Measurements from ENCODE around the gene TYRO3.
"Not testable (repeated sequence)": the region's sequence is repeated elsewhere in the genome, so short reads cannot be mapped to it uniquely, and the experiment has no call there.

TYRO3 gene

DNA sequence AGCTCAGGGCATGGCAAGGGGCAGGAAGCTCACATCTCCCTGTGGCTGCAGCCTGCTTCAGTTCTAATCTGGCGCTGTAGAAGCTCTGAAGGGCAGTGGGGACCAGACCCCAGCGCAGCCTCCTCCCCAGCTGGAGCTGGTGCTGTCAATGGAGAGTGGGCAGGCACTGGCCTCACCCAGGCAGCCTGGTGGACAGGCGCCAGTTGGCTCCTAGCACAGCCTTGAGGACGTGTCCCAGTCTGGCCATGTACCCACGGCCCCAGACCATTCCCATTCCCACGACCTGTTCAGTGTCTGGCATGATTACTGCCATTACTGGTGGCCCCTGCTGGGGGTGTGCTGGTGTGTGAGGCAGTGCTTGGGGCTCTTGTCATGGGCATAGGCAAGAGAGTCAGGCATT, 16.3 kb downstream of the TYRO3 start:
- DNase-seq, result no peak

DNA sequence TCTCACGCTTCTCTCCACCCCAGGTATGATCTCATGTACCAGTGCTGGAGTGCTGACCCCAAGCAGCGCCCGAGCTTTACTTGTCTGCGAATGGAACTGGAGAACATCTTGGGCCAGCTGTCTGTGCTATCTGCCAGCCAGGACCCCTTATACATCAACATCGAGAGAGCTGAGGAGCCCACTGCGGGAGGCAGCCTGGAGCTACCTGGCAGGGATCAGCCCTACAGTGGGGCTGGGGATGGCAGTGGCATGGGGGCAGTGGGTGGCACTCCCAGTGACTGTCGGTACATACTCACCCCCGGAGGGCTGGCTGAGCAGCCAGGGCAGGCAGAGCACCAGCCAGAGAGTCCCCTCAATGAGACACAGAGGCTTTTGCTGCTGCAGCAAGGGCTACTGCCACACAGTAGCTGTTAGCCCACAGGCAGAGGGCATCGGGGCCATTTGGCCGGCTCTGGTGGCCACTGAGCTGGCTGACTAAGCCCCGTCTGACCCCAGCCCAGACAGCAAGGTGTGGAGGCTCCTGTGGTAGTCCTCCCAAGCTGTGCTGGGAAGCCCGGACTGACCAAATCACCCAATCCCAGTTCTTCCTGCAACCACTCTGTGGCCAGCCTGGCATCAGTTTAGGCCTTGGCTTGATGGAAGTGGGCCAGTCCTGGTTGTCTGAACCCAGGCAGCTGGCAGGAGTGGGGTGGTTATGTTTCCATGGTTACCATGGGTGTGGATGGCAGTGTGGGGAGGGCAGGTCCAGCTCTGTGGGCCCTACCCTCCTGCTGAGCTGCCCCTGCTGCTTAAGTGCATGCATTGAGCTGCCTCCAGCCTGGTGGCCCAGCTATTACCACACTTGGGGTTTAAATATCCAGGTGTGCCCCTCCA, 19.1 kb downstream of the TYRO3 start:
- no peak for DNase-seq

DNA sequence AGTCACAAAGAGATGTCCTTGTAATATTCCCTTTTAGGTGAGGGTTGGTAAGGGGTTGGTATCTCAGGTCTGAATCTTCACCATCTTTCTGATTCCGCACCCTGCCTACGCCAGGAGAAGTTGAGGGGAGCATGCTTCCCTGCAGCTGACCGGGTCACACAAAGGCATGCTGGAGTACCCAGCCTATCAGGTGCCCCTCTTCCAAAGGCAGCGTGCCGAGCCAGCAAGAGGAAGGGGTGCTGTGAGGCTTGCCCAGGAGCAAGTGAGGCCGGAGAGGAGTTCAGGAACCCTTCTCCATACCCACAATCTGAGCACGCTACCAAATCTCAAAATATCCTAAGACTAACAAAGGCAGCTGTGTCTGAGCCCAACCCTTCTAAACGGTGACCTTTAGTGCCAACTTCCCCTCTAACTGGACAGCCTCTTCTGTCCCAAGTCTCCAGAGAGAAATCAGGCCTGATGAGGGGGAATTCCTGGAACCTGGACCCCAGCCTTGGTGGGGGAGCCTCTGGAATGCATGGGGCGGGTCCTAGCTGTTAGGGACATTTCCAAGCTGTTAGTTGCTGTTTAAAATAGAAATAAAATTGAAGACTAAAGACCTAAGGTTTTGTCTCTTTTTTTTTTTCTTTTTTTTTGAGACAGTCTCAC, 19.8 kb downstream of the TYRO3 start:
- no peak for DNase-seq

DNA sequence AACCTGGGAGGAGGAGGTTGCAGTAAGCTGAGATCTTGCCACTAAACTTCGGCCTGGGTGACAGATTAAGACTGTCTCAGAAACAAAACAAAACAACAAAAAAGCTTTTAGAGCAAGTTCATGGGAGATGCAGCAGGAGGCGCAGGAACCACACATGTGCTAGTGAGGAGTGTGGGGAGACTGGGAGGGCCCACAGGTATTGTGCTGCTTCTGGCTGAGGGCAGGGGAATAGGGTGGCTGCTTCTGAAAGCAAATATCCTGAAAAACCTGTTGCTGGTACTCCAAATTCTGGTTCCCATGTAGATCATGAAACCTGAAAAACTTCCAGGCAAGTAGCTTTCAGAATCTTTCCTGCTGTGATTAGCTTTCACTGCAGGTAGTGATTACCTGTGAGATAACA, 22.1 kb downstream of the TYRO3 start:
- DNase-seq, result no peak

DNA sequence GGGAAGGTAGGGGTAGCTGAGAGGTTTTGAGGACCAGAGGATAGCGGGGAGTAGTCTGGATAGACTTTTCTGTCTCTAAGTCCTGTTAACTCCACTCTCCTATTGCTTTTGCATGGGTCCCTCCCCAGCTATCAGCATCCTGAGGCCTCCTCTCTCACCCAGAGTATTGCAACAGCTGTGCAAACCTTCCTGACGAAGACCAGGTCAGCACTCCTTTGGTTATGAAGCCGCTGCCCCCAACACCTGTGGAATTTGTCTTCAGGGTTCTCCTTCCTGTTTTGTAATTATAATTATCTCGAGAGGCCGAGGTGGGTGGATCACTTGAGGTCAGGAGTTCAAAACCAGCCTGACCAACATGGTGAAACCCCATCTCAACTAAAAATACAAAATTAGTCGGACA, 24.8 kb downstream of the TYRO3 start:
- DNase-seq, result no peak

DNA sequence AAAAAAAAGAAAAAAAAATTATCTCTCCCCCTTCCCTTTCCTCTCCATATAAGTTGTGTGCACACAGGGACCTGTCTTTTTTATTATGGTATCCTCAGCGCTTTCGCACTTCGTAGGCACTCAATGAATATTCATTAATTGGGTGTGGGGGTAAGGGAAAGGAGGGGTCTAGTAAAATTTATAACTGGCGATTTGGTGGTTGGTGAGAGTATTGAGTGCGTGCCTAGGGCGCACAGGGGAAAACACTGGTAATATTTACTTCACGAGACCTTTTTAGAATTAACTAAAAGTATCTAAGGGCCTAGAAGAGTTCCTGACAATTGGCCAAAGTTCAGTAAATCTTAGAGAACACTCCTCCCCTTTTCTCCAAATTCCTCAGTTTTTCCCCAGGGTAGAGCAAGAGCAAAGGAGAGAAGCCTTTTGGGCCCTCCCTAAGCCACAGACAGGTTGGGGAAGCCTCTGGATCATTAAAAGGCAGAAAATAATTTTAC, 25.7 kb downstream of the TYRO3 start:
- no peak for DNase-seq

DNA sequence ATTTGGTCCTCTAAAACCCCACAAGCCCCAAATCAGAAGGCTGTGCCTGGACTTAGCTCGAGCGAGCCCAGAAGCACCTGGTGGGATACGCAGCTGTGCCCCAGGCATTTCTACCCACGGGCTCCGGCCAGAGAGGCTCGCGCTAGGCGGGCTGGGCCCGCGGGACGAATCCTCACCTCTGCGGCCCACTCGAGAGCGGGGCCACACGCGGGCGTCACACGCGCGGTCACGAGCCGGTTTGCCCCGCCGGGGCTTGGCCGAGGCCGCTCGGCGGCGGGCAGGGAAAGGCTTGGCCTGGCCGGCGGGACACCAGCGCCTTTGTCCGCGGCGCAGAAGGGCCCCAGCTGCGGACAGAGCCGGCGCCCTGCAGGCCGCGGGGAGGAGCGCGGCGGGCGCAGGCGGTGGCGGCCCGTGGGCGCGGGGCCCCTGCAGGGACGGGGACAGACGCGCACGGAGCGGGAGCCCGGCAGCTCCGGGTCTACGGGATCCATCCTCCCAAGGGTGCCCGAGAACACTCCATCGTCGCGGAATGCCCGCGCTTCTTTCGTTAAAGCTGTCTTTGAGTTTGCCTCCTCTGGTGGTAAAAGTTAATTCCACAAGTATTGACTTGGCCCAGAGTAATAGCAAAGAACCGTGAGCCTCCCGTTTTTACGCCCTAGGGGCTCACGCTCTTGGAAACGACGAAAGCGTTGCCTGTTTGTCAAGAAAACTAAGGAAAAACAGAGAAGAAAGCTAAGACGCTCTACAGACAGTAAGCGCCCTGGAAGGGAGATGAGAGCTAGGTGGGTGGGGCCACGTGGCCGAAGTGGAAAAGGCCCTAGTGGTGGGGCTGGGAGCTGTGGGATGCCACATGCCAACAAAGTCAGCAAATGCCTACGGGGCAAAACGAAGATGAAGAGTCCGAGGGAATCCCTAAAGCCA, 26.4 kb downstream of the TYRO3 start:
- peak in 1 of 4 experiments; percentile 3 for DNase-seq

DNA sequence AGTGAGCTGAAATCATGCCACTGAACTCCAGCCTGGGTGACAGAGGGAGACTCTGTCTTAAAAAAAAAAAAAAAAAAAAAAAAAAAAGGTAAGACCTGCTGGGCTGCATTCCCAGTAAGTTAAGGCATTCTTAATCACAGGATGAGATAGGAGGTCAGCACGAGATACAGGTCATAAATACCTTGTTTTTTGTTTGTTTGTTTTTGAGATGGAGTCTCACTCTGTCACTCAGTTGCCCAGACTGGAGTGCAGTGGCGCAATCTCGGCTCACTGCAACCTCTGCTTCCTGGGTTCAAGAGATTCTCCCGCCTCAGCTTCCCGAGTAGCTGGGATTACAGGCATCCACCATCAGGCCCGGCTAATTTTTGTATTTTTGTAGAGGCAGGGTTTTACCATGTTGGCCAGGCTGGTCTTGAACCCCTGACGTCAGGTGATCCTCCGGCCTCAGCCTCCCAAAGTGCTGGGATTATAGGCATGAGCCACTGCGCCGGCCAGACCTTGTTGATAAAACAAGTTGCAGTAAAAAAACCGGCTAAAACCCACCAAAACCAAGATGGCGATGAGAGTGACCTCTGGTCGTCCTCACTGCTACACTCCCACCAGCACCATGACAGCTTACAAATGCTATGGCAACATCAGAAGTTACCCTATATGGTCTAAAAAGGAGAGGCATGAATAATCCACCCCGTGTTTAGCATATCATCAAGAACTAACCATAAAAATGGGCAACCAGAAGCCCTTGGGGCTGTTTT, 27.7 kb downstream of the TYRO3 start:
- DNase-seq, result not testable (repeated sequence)

DNA sequence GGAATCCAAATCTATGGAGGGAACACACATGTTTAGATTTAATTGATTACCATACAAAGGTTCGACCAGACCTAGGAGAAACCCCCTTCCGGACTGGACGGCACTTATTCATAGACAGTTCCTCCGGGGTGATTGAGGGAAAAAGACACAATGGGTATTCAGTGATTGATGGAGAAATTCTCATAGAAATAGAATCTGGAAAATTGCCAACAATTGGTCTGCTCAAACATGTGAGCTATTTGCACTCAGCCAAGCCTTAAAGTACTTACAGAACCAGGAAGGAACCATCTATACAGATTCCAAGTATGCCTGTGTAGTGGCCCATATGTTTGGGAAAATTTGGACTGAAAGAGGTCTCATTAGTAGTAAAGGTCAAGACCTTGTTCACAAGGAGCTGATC, 30.0 kb downstream of the TYRO3 start:
- DNase-seq, result not testable (repeated sequence)

DNA sequence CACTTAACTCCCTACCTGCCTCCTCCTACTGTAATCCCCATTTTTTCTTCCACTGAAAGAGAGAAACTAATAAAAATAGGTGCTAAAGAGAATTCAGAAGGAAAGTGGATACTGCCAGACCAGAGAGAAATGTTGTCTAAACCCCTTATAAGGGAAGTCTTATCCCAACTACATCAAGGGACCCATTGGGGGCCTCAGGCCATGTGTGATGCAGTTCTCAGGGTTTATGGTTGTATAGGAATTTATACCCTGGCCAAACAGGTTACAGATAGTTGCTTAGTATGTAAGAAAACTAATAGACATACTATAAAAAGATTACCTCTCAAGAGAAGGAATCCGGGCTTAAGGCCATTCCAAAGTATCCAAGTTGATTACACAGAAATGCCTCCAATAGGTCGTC, 30.6 kb downstream of the TYRO3 start:
- not testable (repeated sequence) for DNase-seq

DNA sequence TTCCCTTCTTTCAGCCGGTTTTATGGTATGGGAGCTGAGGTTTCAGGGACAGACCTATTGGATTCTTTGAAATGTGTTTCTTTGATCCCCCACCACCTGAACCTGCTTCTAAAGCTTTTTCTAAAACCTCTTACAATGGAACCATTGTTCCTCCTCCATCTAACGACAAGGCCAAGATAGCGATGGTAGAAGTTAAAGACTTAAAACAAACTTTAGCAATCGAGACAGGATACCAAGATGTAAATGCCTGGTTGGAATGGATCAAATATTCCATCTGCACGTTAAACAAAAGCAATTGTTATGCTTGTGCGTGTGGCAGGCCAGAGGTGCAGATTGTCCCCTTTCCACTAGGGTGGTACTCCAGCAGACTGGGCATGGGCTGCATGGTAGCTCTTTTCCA, 32.2 kb downstream of the TYRO3 start:
- not testable (repeated sequence) for DNase-seq

DNA sequence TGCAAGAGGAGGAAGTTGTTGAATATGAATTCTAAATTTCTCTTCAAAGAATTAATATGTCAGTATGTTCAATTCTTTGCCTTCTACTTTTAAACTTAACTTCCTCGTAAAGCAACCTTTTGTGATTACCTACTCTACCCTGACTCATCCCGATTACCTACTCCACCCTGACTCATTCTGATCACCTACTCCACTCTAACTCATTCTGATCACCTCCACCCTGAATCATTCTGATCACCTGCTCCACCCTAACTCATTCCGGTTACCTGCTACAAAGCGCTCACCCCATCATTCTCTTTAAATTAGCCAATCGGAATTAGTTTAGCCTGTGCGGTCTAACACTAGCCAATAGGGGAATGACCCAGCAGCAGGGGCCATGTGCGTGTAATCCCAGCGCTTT, 33.7 kb downstream of the TYRO3 start:
- not testable (repeated sequence) for DNase-seq

DNA sequence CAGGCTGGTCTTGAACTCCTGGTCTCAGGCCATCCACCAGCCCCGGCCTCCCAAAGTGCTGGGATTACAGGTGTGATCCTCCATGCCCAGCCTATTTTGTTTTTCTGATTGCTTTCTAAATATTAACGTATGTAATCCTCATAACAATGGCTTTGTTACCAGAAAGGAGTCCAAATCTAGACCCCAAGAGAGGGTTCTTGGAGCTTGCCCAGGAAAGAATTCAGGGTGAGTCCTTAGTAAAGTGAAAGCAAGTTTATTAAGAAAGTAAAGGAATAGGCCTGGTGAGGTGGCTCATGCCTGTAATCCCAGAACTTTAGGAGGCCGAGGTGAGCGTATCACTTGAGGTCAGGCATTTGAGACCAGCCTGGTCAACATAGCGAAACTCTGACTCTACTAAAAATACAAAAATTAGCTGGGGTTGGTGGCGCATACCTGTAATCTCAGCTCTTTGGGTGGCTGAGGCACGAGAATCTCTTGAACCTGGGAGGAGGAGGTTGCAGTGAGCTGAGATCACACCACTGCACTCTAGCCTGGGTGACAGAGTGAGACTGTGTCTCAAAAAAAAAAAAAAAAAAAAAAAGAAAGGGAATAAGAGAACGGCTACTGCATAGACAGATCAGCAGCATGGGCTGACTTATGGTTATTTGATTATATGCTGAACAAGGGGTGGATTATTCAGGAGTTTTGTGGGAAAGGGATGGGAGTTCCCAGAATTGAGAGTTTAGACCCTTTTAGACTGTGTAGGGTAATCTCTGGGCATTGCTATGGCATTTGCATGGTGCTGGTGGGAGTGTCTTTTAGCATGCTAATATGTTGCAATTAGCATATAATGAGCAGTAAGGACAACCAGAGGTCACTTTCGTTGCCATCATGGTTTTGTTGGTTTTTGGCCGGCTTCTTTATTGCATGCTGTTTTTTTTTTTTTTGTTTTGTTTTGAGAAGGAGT, 36.1 kb downstream of the TYRO3 start:
- no peak for DNase-seq

DNA sequence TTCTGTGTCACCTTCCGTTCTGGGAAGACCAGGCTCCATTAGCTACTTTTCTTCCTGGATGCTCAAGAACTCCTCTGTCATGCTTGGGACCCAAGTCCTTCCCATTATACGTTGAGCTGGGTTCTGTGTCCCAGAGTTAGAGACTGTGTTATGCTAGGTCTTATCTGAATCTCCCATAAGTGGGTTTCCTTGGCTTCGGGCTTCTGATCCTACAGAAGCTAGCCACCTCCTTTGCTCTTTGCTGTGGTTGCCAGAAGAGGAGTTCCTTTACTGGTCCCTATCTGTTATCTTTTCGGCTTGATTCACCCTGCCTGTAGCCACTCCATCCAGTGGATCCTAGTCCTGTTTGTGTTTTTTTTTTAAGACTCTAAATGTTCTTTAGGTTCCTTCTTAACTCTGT, 38.0 kb downstream of the TYRO3 start:
- no peak for DNase-seq

DNA sequence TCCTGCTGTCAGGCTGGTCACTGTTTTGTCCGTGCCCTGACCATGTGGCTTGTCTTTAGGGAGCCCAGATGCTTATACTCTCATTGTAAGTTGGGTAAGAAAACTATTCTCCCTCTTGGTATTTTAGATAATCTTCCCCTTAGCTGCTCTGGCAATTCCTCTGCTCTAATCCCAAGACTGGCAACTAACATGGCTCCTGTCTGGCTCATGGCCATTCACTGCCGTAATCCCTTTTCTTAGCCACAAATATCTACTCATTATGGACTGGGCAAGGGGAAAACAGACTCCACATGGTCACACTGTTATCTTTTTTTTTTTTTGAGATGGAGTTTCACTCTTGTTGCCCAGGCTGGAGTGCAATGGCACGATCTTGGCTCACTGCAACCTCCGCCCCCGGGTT, 38.8 kb downstream of the TYRO3 start:
- DNase-seq, result no peak

DNA sequence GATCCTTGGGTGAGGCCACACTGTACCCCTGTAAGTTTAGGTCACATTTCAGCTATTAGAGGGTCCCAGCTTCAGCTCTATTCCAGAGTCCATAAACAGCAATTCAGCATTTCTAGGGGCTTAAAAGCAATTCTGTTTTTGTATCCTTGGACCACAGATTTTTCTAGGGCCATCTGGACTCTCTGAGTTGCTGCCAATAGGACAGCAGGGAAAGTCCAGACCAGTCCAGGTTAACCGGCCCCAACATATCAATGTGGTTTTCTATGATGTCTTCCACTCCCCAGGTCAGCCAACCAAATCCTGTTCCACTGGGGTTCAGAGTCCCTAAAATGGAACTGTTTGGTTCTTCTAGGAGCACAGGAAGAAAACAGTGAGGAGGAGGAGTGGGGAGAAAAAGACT, 40.0 kb downstream of the TYRO3 start:
- DNase-seq, result no peak

DNA sequence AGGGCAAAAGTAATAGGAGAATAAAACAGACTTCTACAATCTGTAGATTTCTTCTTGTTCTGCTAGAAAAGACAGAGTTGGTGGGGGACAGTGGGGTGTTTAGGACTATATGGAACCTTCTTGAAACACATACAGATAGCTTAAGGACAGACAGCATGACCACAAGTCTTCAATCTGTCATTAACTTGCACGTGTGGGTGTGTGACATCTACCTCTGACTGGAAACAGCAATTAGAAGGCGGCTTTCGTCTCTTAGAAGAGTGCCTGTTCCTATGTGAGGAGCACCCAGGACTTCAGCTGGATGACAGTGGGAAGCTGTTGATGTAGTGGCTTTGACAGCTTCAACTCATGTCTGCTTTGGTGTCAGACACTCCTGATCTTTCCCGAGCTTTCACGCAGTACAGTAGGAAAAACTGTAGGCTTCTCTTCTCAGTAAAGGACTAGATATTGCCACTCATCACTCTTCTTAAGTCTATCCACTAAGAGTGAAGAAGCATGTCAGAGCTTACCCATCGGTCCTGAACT, 44.5 kb downstream of the TYRO3 start:
- DNase-seq, result no peak

DNA sequence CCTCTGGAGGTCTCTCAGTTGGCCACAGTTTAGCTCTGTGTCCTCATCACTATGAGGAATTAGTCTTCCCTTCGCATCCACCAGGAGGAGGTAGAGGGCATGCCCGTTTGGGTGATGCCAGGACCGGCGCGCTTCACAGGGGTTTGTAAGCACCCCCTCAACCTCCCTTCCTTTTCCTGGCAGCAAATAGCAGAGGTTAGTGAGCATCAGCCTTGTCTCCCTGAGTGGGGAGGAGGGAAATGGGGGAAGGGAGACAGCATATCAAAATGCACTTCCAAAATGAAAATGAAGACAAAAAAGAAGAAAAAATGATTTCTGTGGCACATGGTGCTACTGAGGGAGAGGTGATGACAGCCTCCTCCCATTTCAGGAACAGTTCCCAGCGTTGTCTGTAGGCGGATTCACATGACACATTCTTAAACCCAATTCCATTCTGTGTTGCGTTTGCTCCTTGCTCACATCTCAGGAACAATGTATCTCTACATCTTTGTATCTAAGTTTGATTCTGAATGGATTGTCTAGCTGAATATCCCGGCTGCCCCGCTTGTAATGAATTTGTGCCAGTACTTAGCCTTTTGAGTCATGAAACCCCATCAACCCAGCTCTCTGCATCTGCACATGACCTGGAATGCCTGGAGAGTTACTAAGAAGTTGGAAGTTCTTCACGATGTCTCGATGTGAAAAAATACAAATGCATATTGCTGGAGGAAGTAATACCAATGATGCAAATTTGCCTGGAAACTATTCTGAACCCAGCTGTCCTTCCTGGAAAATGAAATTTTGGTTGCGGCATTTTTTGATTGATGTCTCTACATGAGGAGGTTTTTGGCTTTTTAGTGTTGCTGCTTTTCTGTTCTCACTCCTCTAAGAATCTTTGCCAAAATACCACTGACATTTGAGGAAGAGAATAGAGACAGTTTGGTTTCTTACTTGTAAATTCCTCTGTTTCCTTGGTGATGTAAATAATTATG, 45.2 kb downstream of the TYRO3 start:
- DNase-seq, result peak in 2 of 4 experiments; percentile 15 to 36

DNA sequence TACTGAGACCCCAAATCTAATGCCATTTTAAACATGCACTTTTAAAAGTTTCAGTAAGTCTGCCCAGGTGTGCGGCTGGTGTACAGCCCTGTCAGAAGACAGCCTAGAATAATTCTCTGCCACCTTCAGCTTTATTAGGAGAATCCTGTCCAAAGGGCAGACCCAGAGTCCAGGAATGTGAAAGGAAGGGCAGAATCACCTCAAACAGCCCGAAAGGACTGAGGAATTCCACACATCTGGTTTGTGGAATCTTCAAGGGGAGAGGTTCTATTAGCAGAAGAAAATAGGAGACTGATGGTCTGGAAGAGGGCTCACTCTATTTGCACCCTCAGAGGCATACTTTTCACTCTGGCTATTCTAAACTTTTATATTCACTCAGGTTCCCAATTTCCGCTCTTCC, 46.6 kb downstream of the TYRO3 start:
- DNase-seq, result no peak

DNA sequence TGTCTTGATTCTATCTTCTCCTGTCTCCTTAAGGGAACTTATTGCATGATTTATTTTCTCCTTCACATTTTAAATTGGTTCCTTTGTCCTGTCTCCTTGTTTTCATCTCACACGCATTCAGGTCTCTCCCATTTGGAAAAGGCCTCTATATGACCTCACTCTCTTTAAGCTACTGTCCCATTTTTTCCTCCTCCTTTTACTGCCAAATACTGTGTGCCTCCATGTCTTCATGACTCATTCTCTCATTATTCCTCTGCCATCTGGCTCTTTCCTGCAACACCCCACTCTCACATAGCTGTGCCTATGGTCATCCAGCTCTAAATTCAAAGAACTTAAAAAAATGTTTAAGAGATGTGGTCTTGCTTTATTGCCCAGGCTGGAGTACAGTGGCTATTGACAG, 48.0 kb downstream of the TYRO3 start:
- DNase-seq, result no peak
